HG02852 (cell line): ENCODE measurements around the gene NT5DC2.

Source experiments
- ATAC-seq: cut with Tn5 transposase; IDR thresholded peaks from one replicate; pipeline ENCODE4 v1.9.1; 2021; ENCODE audit warnings: mild to moderate bottlenecking, moderate library complexity; ENCODE audit not compliant: unreplicated experiment

Gene NT5DC2

DNA sequence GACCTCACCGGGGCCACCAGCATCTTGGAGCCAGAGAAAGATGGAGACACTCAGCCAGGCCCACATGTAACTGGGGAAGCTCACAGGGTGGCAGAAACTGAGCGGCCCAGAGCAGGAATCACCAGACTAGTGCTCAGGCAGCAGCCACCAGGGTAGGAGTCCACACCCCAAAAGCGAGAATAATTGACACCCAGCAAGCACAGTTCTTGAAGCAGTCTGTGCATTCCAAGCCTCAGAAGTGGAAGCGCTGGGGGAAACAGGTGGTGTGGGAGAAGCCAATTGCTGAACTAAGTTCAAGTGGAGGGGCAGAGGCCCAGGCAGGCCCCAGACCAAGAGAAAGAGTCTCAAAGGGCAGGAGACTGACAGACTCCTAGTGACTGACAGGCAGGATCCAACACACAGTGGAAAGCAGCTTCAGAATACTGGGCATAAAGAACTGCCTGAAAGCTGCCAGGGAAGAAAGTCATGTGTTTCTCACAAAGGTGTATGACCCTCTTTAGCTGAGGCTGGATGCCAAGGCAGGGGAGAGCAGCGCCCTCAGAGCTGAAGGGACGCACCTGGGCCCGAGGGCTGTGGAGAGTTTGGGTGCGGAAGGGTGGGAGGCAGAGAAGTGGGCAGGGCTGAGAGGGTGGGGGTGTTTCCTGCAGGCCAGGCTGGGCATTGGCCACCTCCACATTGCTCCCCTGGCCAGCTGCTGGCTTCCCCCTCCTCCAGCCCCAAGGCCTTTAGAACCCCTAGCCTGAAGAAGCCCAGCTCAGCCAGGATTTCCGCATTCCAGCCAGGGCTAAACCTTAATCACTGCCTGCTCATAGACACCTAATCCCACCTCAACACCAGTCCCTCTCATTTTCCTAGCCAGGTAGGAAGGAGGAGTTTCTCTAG is 7.7 kb downstream of the NT5DC2 start:
- ATAC-seq, result no peak

DNA sequence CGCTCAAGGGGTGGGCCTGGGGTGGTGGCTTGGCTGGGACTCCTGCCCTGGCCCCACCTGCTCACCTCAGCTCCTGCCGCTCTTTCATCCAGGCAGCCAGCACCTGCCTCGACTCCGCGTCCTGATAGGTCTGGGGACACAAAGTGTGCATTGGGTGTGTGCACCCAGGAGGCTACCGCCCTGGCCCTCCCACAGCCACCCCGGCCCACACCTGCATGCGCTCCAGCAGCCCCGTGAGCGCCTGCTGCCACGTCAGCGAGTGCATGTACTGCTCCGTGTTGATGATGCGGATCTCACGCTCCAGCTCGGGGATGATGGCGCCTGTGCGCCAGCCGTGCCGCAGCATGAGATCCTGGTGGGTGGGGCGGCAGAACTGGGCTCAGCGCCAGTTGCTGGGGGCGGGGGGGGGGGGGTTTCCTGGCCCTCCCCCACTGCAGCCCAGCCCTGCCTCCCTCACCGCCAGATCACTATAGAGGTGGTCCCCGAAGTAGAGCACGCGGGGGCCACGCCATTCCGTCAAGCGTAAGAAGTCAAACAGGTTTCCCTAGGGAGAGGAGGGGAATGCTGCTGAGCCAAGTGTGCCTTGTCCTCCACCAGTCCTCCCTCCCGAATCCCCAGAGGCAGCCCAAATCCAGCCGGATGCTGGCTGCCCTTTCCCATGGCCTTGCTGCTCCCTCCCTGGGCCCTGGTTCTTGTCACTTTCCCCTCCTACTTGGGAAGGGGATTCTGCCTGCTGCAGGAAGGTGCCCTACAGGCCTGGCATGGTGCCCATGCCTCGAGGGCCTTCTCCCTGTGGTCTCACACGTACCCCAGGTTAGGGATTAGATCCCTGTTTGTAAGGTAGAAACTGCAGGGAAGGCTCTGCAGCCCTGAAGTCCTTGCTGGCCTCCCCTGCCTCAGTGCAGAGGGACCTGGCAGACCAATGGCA is 8.6 kb downstream of the NT5DC2 start:
- ATAC-seq, result no peak

DNA sequence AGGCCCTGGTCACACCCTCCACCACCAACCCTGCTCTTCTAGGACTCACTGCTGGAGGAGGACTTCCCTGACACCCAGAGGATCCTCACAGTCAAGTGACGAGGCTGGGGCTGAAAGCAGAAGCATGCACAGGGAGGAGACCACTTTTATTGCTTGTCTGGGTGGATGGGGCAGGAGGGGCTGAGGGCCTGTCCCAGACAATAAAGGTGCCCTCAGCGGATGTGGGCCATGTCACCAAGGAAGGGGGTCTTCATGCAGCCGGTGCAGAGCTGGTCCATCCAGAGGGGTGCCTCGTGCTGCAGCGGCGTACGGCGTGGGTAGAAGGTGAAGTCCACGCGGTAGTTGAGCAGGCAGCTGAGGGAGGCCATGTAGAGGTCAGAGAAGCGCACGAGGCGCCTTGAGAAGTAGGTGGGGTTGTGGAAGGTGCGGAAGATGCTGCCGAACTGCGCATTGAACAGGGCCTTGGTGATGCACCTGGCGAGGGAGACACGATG is 9.4 kb downstream of the NT5DC2 start:
- ATAC-seq, result no peak

DNA sequence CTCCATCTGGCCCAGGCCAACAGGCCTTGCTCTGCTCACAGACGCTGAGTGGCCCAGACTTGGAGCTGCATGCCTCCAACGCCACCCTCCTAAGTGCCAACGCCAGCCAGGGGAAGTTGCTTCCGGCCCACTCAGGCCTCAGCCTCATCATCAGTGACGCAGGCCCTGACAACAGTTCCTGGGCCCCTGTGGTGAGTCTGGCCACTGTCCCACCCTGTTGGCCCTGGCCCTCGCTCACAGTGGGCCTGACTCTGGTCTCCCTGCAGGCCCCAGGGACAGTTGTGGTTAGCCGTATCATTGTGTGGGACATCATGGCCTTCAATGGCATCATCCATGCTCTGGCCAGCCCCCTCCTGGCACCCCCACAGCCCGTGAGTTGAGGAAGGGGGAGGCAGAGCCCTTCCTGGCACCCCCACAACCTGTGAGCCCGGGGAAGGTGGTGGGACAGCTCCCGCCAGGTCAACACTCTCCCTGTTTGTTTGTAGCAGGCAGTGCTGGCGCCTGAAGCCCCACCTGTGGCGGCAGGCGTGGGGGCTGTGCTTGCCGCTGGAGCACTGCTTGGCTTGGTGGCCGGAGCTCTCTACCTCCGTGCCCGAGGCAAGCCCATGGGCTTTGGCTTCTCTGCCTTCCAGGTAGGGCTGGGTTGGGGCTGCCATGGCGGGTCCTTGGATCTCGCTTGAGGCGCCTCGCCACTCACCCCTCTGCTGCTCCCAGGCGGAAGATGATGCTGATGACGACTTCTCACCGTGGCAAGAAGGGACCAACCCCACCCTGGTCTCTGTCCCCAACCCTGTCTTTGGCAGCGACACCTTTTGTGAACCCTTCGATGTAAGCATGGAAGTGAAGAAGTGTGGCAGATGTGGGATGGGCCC is 10.0 kb downstream of the NT5DC2 start:
- no peak for ATAC-seq

DNA sequence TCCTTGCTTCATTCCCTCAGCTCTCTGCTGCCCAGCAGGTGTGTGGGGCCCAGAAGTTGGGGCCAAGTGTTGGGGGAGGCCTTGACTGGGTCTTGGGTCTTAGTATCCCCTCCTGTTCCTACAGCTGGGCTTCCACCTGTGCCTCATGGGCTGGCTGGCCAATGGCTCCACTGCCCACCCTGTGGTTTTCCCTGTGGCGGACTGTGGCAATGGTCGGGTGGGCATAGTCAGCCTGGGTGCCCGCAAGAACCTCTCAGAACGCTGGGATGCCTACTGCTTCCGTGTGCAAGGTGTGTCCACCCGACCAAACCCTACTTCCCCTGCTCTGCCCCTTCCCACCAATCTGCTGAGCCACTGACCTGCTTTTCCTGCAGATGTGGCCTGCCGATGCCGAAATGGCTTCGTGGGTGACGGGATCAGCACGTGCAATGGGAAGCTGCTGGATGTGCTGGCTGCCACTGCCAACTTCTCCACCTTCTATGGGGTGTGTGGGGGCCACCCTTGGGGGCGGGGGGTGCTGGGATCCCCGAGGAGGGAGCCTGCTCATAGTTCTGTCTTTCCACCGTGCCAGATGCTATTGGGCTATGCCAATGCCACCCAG is 10.9 kb downstream of the NT5DC2 start:
- no peak for ATAC-seq

DNA sequence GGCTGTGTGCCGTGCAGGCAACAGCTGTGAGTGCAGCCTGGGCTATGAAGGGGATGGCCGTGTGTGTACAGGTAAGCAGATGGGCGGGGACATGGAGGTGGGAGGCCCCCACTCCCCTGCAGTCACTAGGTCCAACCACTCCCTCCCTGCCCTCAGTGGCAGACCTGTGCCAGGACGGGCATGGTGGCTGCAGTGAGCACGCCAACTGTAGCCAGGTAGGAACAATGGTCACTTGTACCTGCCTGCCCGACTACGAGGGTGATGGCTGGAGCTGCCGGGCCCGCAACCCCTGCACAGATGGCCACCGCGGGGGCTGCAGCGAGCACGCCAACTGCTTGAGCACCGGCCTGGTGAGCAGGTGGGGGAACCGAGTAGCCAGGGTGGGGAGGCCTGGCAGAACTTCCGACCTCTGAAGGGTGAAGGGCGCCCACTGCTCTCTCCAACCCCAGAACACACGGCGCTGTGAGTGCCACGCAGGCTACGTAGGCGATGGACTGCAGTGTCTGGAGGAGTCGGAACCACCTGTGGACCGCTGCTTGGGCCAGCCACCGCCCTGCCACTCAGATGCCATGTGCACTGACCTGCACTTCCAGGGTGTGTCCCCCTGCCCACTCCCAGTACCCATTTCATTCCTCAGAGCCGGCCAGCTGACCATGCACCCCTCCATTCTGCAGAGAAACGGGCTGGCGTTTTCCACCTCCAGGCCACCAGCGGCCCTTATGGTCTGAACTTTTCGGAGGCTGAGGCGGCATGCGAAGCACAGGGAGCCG is 11.6 kb downstream of the NT5DC2 start:
- ATAC-seq, result no peak

DNA sequence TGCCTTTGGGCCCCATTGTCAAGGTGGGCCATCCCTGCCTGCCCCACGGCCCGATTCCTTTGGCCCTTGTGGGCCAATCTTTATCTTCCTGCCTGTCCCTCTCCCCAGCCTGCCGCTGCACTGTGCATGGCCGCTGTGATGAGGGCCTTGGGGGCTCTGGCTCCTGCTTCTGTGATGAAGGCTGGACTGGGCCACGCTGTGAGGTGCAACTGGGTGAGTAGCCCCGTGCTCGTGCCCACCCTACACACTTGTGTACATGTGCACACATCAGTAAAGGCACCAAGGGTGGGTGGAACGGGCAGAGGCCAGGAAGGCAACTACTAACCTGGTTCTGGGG is 12.2 kb downstream of the NT5DC2 start:
- ATAC-seq, result no peak

DNA sequence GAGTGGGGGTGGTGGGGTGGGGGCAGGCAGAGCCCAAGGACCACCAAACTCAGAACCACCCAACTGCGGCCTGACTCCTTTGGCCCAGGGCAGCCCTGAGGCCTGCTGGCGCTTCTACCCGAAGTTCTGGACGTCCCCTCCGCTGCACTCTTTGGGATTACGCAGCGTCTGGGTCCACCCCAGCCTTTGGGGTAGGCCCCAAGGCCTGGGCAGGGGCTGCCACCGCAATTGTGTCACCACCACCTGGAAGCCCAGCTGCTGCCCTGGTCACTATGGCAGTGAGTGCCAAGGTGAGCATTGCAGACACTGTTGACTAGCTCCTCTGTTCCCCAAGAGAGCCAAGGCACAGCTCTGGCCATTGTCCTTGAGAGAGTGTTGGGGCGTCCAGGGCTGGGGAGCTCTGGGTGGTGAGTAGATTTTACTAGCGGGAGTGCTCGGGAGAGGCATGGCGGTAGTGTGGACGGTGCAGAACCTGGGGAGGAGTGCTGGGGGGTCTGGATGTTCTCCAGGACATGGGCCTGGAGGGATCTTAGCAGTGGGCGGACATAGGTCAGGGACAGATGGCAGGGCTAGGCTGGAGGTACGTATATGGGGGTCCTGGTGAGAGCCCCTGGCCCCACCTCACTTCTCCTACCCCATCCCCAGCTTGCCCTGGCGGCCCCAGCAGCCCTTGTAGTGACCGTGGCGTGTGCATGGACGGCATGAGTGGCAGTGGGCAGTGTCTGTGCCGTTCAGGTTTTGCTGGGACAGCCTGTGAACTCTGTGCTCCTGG is 12.8 kb downstream of the NT5DC2 start:
- ATAC-seq, result no peak

DNA sequence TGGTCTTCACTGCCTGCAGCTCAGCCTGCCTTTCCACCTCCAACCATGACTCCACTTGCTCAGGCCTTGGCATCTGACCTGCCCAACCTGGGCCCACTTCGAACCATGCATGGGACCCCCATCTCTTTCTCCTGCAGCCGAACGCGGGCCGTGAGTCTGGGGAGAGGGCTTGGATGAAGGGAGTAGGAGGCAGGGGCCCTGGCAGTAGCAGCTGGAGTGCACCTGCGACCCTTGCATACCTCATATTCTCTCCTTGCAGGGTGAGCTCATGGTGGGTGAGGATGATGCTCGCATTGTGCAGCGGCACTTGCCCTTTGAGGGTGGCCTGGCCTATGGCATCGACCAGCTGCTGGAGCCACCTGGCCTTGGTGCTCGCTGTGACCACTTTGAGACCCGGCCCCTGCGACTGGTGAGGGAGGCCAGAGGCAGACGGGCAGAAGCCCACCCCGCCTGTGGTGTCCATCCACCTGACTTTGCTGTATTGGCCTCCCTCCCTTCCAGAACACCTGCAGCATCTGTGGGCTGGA is 13.5 kb downstream of the NT5DC2 start:
- no peak for ATAC-seq

DNA sequence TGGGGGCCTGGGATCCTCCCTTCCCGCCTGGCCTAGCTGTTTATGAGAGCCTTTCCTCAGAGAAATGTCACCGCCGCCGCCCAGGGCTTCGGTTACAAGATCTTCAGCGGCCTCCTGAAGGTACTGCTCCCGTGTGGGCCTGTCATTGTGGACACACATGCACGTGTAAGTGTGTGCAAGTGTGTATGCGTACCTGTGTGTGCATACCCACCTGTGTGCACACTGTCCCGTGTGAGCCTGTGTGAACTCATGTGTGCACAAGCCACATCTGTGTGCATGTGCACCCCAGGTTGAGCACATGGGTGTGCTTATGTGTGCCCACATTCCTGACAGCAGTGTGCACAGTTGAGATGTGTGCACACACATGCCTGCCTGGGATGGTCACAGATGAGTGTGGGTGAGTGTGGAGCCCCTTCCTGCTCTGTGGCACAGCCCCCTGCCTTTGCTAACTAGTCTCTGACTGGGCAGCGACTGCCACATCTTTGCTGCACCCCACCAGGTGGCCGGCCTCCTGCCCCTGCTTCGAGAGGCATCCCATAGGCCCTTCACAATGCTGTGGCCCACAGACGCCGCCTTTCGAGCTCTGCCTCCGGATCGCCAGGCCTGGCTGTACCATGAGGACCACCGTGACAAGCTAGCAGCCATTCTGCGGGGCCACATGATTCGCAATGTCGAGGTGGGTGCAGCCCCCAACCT is 14.1 kb downstream of the NT5DC2 start:
- ATAC-seq, result no peak

DNA sequence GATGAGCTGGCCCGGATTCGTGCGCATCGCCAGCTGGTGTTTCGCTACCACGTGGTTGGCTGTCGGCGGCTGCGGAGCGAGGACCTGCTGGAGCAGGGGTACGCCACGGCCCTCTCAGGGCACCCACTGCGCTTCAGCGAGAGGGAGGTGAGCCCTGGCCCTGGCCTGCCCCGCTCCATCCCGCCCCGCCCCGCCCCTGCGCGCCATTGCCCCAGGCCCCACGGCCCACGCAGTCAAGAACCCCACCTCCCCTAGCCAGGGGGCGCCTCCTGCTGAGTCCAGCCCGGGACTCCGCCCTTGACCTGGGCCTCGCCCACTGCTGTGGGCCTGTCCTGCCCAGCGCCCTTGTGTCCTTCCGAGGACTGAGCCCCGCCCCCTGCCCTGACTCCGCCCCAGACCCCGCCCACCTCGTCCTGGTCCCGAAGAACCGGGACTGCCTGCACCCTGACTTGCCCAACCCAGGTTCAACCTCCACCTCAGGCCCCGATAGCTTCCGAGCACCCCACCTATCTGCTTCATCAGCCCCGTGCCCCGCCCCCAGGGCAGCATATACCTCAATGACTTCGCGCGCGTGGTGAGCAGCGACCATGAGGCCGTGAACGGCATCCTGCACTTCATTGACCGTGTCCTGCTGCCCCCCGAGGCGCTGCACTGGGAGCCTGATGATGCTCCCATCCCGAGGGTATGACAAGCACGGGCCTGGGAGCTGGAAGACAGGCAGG is 14.8 kb downstream of the NT5DC2 start:
- no peak for ATAC-seq

DNA sequence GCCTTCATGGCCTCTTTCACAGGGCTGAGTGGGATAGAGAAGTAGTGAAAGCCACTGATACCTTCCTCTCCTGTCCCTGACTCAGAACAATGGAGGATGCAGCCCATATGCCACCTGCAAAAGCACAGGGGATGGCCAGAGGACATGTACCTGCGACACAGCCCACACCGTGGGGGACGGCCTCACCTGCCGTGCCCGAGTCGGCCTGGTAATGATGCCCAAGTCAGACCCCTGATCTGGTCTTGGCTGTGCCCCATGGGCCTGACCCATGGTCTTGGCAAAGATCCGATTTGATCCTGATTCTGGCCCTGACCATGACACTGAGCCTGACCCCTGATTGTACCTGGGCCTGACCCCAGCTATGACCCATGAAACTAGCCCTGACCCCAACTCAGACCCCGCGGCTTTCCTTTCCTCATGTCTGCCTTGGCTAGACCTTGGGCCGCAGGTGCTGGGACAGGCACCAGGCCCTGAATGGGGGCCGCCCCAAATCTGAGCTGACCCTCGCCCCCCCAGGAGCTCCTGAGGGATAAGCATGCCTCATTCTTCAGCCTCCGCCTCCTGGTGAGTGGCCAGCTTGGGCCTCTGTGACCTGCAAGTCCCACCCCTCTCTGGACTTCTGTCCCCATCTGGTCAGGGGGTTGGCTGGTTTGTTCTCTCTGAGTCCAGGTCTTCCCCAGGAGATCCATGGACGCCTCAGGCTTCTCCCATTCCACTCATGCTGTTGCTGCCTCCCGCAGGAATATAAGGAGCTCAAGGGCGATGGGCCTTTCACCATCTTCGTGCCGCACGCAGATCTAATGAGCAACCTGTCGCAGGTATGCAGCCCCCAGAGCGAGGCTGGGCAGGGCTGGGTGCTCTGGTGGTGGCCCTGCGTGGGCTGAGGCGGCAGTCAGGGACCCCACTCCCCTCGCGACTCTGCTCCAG is 15.6 kb downstream of the NT5DC2 start:
- ATAC-seq, result no peak

DNA sequence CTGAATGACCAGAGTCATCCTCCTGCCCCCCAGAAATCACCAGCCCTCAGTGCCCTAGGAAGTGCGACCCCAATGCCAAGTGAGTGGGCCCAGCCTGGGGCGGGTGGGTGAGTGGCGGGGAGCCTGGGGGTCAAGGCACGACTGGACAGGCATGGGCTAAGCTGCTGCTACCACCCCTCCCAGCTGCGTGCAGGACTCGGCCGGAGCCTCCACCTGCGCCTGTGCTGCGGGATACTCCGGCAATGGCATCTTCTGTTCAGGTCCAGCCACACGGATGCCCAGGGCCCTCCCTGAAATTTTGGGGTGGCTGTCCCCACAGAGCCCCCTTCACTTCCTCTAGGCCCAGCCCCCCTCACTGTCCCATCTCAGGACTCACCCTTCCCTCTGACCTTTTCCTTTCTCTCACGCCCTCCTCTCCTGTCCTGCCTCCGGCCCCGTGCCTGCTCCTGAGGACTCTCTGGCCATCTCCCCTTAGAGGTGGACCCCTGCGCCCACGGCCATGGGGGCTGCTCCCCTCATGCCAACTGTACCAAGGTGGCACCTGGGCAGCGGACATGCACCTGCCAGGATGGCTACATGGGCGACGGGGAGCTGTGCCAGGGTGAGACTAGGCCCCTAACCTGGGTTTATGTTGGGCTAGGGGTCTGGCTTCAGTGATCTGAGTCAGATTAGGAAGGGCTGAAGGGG is 17.0 kb downstream of the NT5DC2 start:
- ATAC-seq, result no peak

DNA sequence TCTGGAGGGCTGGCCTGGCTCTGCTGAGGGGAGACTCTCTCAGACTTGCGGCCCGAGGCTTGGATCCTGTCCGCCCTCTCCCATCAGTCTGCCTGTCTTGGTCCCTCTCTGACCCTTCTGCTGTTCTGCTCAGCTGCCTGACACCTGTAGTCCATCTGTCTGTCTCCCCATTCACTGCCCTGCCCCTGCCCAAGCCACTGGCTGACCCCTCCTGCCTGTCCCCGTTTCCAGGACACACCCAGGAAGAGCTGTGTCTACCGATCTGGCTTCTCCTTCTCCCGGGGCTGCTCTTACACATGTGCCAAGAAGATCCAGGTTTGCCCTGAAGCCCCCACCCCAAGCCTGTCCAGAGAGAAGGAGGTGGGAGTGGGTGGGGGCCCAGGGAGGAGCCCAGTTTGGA is 18.5 kb downstream of the NT5DC2 start:
- no peak for ATAC-seq

DNA sequence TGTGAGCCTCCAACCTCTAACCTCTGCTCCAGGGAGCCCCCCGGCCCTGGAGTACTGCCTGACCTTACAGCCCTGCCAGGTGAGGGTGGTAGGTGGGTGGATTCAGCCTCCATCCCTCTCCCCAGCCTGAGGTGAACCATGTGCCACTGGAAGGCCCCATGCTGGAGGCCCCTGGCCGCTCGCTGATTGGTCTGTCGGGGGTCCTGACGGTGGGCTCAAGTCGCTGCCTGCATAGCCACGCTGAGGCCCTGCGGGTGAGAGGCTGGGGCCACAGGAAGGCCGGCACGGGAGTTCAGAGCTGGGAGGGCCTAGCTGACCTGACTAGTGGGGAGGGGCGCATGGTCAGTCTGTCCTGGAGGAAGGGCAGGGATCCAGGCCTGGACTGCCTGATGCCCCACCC is 19.1 kb downstream of the NT5DC2 start:
- ATAC-seq, result no peak

DNA sequence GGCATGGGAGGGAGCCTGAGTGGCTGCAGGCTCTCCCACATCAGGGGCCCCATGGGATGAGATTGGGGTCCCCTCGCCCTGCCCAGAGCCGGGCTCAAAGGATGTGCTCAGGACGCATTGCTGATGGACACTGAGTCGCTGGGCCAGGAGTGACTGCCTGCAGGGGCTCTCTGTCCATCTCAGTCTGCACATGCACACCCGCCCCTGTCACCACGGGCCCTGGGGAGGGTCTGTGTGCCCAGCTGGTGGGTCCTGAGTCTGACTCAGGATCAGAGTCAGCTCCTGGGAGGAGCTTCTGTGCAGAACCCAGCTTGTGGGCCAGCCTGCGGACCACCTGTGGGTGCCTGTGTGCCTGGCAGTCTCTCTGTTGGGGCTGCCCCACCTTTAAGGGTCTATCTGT is 20.4 kb downstream of the NT5DC2 start:
- ATAC-seq, result no peak
